Hepatocyte (in vitro differentiated cells): ENCODE results near the gene TELO2. TPM values are rescaled to one million over a fixed set of nuclear protein-coding genes. Genes with fewer than 3 reads are reported as not detected.

Experiments used
- DNase-seq: peaks from one replicate; pipeline ENCODE4 v3.0.0-alpha.2; 2016; ENCODE audit warnings: low spot score
- H2AFZ ChIP-seq: fragments of 200-600 bp; sonication (generic); 2 replicates; pipeline ENCODE4 v1.6.0; 2016; ENCODE audit warnings: antibody characterized with exemption, mild to moderate bottlenecking
- H3K27ac ChIP-seq: fragments of 200-600 bp; sonication (generic); 2 replicates; pipeline ENCODE4 v1.5.1; 2016; ENCODE audit warnings: mild to moderate bottlenecking
- H3K27me3 ChIP-seq: fragments of 200-600 bp; sonication (generic); 2 replicates; pipeline ENCODE4 v1.6.1; 2016
- H3K36me3 ChIP-seq: fragments of 200-600 bp; sonication (generic); replicated peaks from 2 replicates; pipeline ENCODE4 v1.5.1; 2016; ENCODE audit warnings: low read depth; ENCODE audit not compliant: insufficient read depth
- H3K4me1 ChIP-seq: fragments of 200-600 bp; sonication (generic); 2 replicates; pipeline ENCODE4 v1.5.1; 2016; ENCODE audit warnings: mild to moderate bottlenecking, moderate library complexity; ENCODE audit not compliant: insufficient read depth
- H3K4me2 ChIP-seq: fragments of 200-600 bp; sonication (generic); 2 replicates; pipeline ENCODE4 v1.6.0; 2016
- H3K4me3 ChIP-seq: fragments of 200-600 bp; sonication (generic); 2 replicates; pipeline ENCODE4 v1.5.1; 2016; ENCODE audit warnings: mild to moderate bottlenecking
- H3K79me2 ChIP-seq: fragments of 200-600 bp; sonication (generic); 2 replicates; pipeline ENCODE4 v1.6.0; 2017; ENCODE audit warnings: mild to moderate bottlenecking
- H3K9me2 ChIP-seq: fragments of 200-600 bp; sonication (generic); replicated peaks from 2 replicates; pipeline ENCODE4 v1.6.0; 2017; ENCODE audit warnings: mild to moderate bottlenecking; ENCODE audit not compliant: insufficient read depth
- H3K9me3 ChIP-seq: fragments of 200-600 bp; sonication (generic); 2 replicates; pipeline ENCODE4 v1.5.1; 2016; ENCODE audit warnings: low read depth, mild to moderate bottlenecking
- H4K20me1 ChIP-seq: fragments of 200-600 bp; sonication (generic); 2 replicates; pipeline ENCODE4 v1.6.0; 2016; ENCODE audit warnings: mild to moderate bottlenecking; ENCODE audit not compliant: insufficient read depth, poor library complexity, severe bottlenecking
- CTCF ChIP-seq: fragments of 200-600 bp; sonication (generic); IDR thresholded peaks from 2 replicates; pipeline ENCODE4 v1.5.1; 2016; ENCODE audit warnings: antibody characterized with exemption, mild to moderate bottlenecking; ENCODE audit not compliant: poor library complexity
- EZH2 ChIP-seq: fragments of 200-600 bp; sonication (generic); IDR thresholded peaks from 2 replicates; pipeline ENCODE4 v1.6.1; 2016; ENCODE audit warnings: antibody characterized with exemption, mild to moderate bottlenecking, borderline replicate concordance
- EZH2phosphoT487 ChIP-seq: fragments of 200-600 bp; sonication (generic); IDR thresholded peaks from one replicate; pipeline ENCODE4 v1.6.1; 2018; ENCODE audit warnings: antibody characterized with exemption, mild to moderate bottlenecking, low read depth, moderate library complexity; ENCODE audit not compliant: unreplicated experiment, severe bottlenecking
- WGBS: methylation state at CpG from one replicate; pipeline ENCODE4 v1.1.6; 2016; ENCODE audit warnings: low lambda C conversion rate; ENCODE audit errors: missing lambda C conversion rate; 5-methylcytosine and 5-hydroxymethylcytosine counted together
- polyA plus RNA-seq: library from polyadenylated mRNA; unstranded; fragments of >200 nt; fragmentation: Nextera tagmentation; extraction: Ambion mirVana; gene quantifications from 2 replicates; pipeline ENCODE4 v1.2.1, GENCODE V29; 2016
- total RNA-seq: library from RNA; depleted of rRNA; stranded (reverse); fragments of >200 nt; gene quantifications from 2 replicates; pipeline ENCODE4 v1.2.3, GENCODE V29; 2014

Gene TELO2
- total and polyA plus RNA-seq, 2 experiments from 2014 or later = 22.8 to 50.9 TPM

- Histone ChIP-seq H3K36me3 (no peaks in the 10 kb centered on the region), H4K20me1 (peaks cover 11% of the 10 kb centered on the region), H3K9me3 (no peaks in the 10 kb centered on the region), H3K4me1 (no peaks in the 10 kb centered on the region), H3K27ac (no peak overlapping the region), H2AFZ (no peak overlapping the region), H3K9me2 (no peaks in the 10 kb centered on the region), H3K27me3 (no peaks in the 10 kb centered on the region), H3K4me3 (no peak overlapping the region), H3K4me2 (no peak overlapping the region), H3K79me2 (peaks cover 39% of the 10 kb centered on the region)
- DNase-seq = no peak
- 94% methylated on average over 34 of the region's 41 CpGs for WGBS
- TF ChIP-seq CTCF (no peak), EZH2 (no peak), EZH2phosphoT487 (no peak)
Observed at GRCh38 chr16:1464196-1464893, 28.8 kb upstream of the TELO2 start.

GRCh38 chr16:1464894-1465566, 28.1 kb upstream of the TELO2 start:
- Histone ChIP-seq H2AFZ (no peak overlapping the region), H3K4me2 (no peak overlapping the region), H3K79me2 (peaks cover 45% of the 10 kb centered on the region), H3K27ac (no peak overlapping the region), H3K4me1 (no peaks in the 10 kb centered on the region), H3K9me3 (no peaks in the 10 kb centered on the region), H3K27me3 (no peaks in the 10 kb centered on the region), H3K36me3 (no peaks in the 10 kb centered on the region), H3K4me3 (no peak overlapping the region), H4K20me1 (peaks cover 12% of the 10 kb centered on the region), H3K9me2 (no peaks in the 10 kb centered on the region)
- no peak for TF ChIP-seq EZH2
- TF ChIP-seq EZH2phosphoT487 = no peak
- TF ChIP-seq CTCF = no peak
- DNase-seq = no peak
- 94% methylated on average over 33 of the region's 33 CpGs for WGBS

- WGBS = 94% methylated on average over 13 of the region's 13 CpGs
- no peak overlapping the region for H2AFZ ChIP-seq
- H3K79me2 ChIP-seq = peaks cover 51% of the 10 kb centered on the region
- H3K27ac ChIP-seq = no peak overlapping the region
- no peaks in the 10 kb centered on the region for H3K36me3 ChIP-seq
- H3K9me3 ChIP-seq = no peaks in the 10 kb centered on the region
- H3K4me3 ChIP-seq = no peak overlapping the region
- H3K9me2 ChIP-seq = no peaks in the 10 kb centered on the region
- H3K4me2 ChIP-seq = no peak overlapping the region
- H3K4me1 ChIP-seq = no peaks in the 10 kb centered on the region
- TF ChIP-seq EZH2phosphoT487 (no peak), CTCF (no peak)
- DNase-seq = no peak
- H3K27me3 ChIP-seq = no peaks in the 10 kb centered on the region
- peaks cover 12% of the 10 kb centered on the region for H4K20me1 ChIP-seq
Observed at GRCh38 chr16:1465567-1465915, 27.6 kb upstream of the TELO2 start.
